OCI-LY1 (cell line): ENCODE data around the gene MED28.

ENCODE experiments used
- H2AFZ ChIP-seq: fragments of 200-600 bp; sonication (generic), shearing (Covaris generic); 2 replicates; pipeline ENCODE4 v1.6.0; 2014; ENCODE audit warnings: antibody characterized with exemption, mild to moderate bottlenecking, low read length
- H3F3A ChIP-seq: fragments of 200-600 bp; sonication (generic), shearing (Covaris generic); 2 replicates; pipeline ENCODE4 v1.6.0; 2014; ENCODE audit warnings: mild to moderate bottlenecking, antibody characterized with exemption, low read length, moderate library complexity; ENCODE audit not compliant: insufficient read depth
- H3K27ac ChIP-seq: fragments of 200-600 bp; sonication (generic); 2 replicates; pipeline ENCODE4 v1.5.1; 2014; ENCODE audit warnings: low read length, mixed run types, mild to moderate bottlenecking, low read depth; ENCODE audit not compliant: poor library complexity, severe bottlenecking
- H3K27me3 ChIP-seq: fragments of 200-600 bp; sonication (generic); 2 replicates; pipeline ENCODE4 v1.6.0; 2014; ENCODE audit warnings: antibody characterized with exemption, mild to moderate bottlenecking, low read length, moderate library complexity; ENCODE audit not compliant: insufficient read depth
- H3K36me3 ChIP-seq: fragments of 200-600 bp; sonication (generic); 2 replicates; pipeline ENCODE4 v1.6.1; 2014; ENCODE audit warnings: mild to moderate bottlenecking, antibody characterized with exemption, low read length, moderate library complexity, mixed read lengths; ENCODE audit not compliant: insufficient read depth
- H3K4me1 ChIP-seq: fragments of 200-600 bp; sonication (generic); 2 replicates; pipeline ENCODE4 v1.5.1; 2014; ENCODE audit warnings: mild to moderate bottlenecking, low read length, moderate library complexity; ENCODE audit not compliant: insufficient read depth, severe bottlenecking
- H3K4me2 ChIP-seq: fragments of 200-600 bp; sonication (generic), shearing (Covaris generic); 2 replicates; pipeline ENCODE4 v1.6.1; 2014; ENCODE audit warnings: low read length
- H3K4me3 ChIP-seq: fragments of 200-600 bp; sonication (generic); 2 replicates; pipeline ENCODE4 v1.5.1; 2014; ENCODE audit warnings: low read length, low read depth, mild to moderate bottlenecking, mixed read lengths; ENCODE audit not compliant: poor library complexity, severe bottlenecking
- H3K79me2 ChIP-seq: fragments of 200-600 bp; shearing (Covaris generic); 2 replicates; pipeline ENCODE4 v1.6.1; 2016; ENCODE audit warnings: mixed run types, low read length, mixed read lengths; ENCODE audit not compliant: insufficient read depth
- H3K9ac ChIP-seq: fragments of 200-600 bp; sonication (generic), shearing (Covaris generic); 2 replicates; pipeline ENCODE4 v1.6.1; 2014; ENCODE audit warnings: mild to moderate bottlenecking, low read length, mixed read lengths
- H3K9me2 ChIP-seq: fragments of 200-600 bp; sonication (generic), shearing (Covaris generic); 2 replicates; pipeline ENCODE4 v1.6.1; 2014; ENCODE audit warnings: low read depth, mild to moderate bottlenecking, low read length, mixed read lengths
- H3K9me3 ChIP-seq: fragments of 200-600 bp; shearing (Covaris generic); 2 replicates; pipeline ENCODE4 v1.6.1; 2014; ENCODE audit warnings: low read length, mixed read lengths
- H4K20me1 ChIP-seq: fragments of 200-600 bp; sonication (generic), shearing (Covaris generic); 2 replicates; pipeline ENCODE4 v1.6.0; 2016; ENCODE audit warnings: mild to moderate bottlenecking, low read length; ENCODE audit not compliant: insufficient read depth
- EZH2 ChIP-seq: fragments of 200-600 bp; sonication (generic), shearing (Covaris generic); IDR thresholded peaks from 2 replicates; pipeline ENCODE4 v1.8.0; 2017; ENCODE audit warnings: borderline replicate concordance, mixed run types, mild to moderate bottlenecking, antibody characterized with exemption, low read length, moderate library complexity, mixed read lengths
- TF ChIP-seq, protein P1 (sequence below): fragments of 200-600 bp; sonication (generic), shearing (Covaris generic); IDR thresholded peaks from 2 replicates; pipeline ENCODE4 v1.5.1; 2017; ENCODE audit warnings: mild to moderate bottlenecking, antibody characterized with exemption, low read length, moderate library complexity, mixed read lengths

MED28 gene

DNA sequence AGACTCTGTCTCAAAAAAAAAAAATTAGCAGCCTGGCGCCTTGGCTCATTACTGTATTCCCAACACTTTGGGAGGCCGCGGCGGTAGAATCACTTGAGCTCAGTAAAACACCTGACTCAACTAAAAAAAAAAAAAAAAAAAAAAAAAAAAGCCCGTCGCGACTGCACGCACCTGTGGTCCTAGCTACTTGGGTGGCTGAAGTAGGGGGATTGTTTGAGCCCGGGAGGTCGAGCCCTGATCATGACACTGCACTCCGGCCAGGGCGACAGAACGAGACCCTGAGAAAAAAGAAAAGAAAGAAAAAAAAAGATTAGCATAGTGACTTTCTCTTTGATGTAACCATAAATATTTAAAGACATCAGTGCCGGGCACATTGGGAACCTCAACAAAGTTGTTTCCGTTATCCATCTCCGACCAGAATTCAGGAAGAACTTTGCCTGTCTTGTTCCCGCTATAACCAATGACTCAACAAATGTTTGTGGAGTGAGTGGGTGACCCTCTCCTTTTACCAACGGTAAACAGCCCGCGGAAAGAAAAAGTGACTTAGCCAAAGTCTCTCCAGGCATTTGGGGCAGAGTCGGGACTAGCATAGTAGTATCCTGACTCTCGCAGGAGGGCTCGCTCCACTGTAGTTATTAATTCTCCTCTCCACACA lies 553 bp upstream of the MED28 start:
- H3K4me2 ChIP-seq, result peak overlapping the region; percentile 89
- no peaks in the 10 kb centered on the region for H3K9me2 ChIP-seq
- no peak for TF ChIP-seq EZH2
- TF ChIP-seq, protein P1, sequence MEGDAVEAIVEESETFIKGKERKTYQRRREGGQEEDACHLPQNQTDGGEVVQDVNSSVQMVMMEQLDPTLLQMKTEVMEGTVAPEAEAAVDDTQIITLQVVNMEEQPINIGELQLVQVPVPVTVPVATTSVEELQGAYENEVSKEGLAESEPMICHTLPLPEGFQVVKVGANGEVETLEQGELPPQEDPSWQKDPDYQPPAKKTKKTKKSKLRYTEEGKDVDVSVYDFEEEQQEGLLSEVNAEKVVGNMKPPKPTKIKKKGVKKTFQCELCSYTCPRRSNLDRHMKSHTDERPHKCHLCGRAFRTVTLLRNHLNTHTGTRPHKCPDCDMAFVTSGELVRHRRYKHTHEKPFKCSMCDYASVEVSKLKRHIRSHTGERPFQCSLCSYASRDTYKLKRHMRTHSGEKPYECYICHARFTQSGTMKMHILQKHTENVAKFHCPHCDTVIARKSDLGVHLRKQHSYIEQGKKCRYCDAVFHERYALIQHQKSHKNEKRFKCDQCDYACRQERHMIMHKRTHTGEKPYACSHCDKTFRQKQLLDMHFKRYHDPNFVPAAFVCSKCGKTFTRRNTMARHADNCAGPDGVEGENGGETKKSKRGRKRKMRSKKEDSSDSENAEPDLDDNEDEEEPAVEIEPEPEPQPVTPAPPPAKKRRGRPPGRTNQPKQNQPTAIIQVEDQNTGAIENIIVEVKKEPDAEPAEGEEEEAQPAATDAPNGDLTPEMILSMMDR, result no peak
- H3K27me3 ChIP-seq, result no peaks in the 10 kb centered on the region
- no peaks in the 10 kb centered on the region for H4K20me1 ChIP-seq
- peaks cover 15% of the 10 kb centered on the region for H3K4me1 ChIP-seq
- peak overlapping the region; percentile 96 for H3K4me3 ChIP-seq
- peak overlapping the region; percentile 89; the same call in 1 of the 2 replicates for H2AFZ ChIP-seq
- no peaks in the 10 kb centered on the region for H3F3A ChIP-seq
- H3K79me2 ChIP-seq, result peaks cover 33% of the 10 kb centered on the region
- peaks cover 5% of the 10 kb centered on the region; the same call in 1 of the 2 replicates for H3K36me3 ChIP-seq
- H3K27ac ChIP-seq, result peak overlapping the region; percentile 10
- no peaks in the 10 kb centered on the region for H3K9me3 ChIP-seq
- peak overlapping the region; percentile 97 for H3K9ac ChIP-seq

DNA sequence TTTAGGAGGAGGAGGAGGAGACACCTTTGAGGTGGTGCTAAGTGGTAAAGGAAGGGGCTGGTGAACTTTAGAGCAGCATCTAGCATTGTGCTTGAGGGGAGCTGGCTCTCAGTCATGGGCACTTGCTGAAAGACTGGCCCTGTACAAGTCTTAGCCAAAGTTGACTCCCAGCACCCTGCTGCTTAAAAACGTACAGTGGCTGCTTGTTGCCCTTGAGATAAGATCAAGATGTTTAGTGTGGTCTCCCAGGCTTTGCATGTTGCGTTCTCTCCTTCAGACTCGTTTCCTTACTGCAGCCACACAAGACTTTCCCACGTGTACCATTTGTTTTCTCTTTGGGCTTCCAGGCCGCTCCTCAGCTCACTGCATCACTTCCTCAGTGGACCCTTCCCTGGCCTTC lies 1.8 kb downstream of the MED28 start:
- Histone ChIP-seq H3K27me3 (no peaks in the 10 kb centered on the region), H3K9me2 (no peaks in the 10 kb centered on the region), H3K79me2 (peaks cover 33% of the 10 kb centered on the region), H3K4me3 (no peak overlapping the region), H3K4me1 (peaks cover 15% of the 10 kb centered on the region), H3K36me3 (peaks cover 15% of the 10 kb centered on the region; the same call in 1 of the 2 replicates), H3F3A (no peaks in the 10 kb centered on the region), H4K20me1 (no peaks in the 10 kb centered on the region), H3K27ac (no peak overlapping the region), H3K9ac (no peak overlapping the region), H3K4me2 (peak overlapping the region; percentile 16; the same call in 1 of the 2 replicates), H3K9me3 (no peaks in the 10 kb centered on the region), H2AFZ (no peak overlapping the region)
- no peak for TF ChIP-seq EZH2
- TF ChIP-seq, protein P1, result no peak

DNA sequence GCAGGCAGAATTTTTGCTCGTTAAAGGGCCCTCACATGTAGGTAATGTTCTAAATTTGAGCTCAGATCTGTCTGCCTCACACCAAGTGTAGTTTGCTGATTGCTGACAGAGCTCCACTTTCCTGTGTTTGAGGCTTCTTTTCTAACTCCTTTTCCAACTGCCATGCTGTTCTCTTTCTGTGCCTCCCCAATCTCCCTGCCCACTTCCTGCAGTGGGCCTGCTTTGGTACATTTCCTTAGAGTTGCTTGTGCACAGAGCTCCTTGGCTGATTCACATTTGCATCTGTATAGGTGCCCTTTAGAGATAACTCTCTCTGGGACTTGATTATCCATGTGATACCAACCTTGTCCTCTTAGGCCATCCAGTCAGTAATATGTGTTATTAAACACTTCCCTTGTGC lies 4.5 kb downstream of the MED28 start:
- Histone ChIP-seq H3F3A (no peaks in the 10 kb centered on the region), H3K4me3 (no peak overlapping the region), H3K9me3 (no peaks in the 10 kb centered on the region), H3K27me3 (no peaks in the 10 kb centered on the region), H3K9ac (no peak overlapping the region), H3K4me2 (no peak overlapping the region), H3K9me2 (no peaks in the 10 kb centered on the region), H3K4me1 (peaks cover 15% of the 10 kb centered on the region), H3K36me3 (peaks cover 36% of the 10 kb centered on the region), H2AFZ (no peak overlapping the region), H3K27ac (no peak overlapping the region), H3K79me2 (peaks cover 33% of the 10 kb centered on the region), H4K20me1 (no peaks in the 10 kb centered on the region)
- TF ChIP-seq, protein P1, result no peak
- no peak for TF ChIP-seq EZH2
